ENCODE measurements around the gene OR1N1. TPM values are rescaled to one million over a fixed set of nuclear protein-coding genes. Genes with fewer than 3 reads are reported as not detected.

Gene OR1N1
- total RNA-seq, 1 experiment from 2014 or later: not detected

DNA sequence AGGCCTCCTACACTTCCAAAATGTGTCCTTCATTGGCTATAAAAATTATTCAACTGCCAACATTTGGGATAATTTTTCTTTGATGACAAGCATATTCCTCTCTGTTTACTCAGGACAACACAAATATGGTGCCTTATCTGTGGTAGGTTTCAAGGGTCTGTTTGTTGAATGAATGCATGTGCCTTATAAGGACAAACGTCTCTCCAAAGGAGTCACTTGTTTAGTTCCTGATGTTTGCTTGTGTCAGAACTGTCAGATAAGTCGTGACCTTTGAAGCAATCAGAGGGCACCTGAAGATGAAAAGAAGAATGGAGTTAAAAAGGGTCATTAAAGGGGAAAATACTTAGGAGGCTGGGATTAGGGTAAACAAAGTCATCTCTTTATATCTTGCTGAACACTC, 20.1 kb downstream of the OR1N1 start:
- no peaks in the 10 kb centered on the region for H3K9me3 ChIP-seq (ENCODE audit: insufficient read depth, low read depth)
- H3K4me1 ChIP-seq (replicated peaks; ENCODE audit: insufficient read depth): no peaks in the 10 kb centered on the region
- H3K4me3 ChIP-seq: no peak overlapping the region
- no peaks in the 10 kb centered on the region for H4K20me1 ChIP-seq (ENCODE audit: insufficient read depth)
- no peak overlapping the region for H3K4me2 ChIP-seq
- CTCF ChIA-PET: no interaction called here
- BruUV-seq (replicated peaks): no TSS peak
- POLR2A ChIA-PET (ENCODE audit: unreplicated experiment): no interaction called here
- H3K79me2 ChIP-seq (ENCODE audit: low read depth): no peaks in the 10 kb centered on the region
- DNase-seq: no peak
- no peak overlapping the region for H3K27ac ChIP-seq
- H3K27me3 ChIP-seq (ENCODE audit: insufficient read depth, low read depth): peaks cover 9% of the 10 kb centered on the region
- intact Hi-C loops (cut with micrococcal nuclease; ENCODE audit: unreplicated experiment): no loop called here
- H3K36me3 ChIP-seq (ENCODE audit: low read depth): no peaks in the 10 kb centered on the region
- H3K9me2 ChIP-seq (ENCODE audit: insufficient read depth): no peaks in the 10 kb centered on the region
- no peak for TF ChIP-seq CTCF (conservative IDR thresholded peaks at IDR 0.05)
- TF ChIP-seq EZH2 (IDR thresholded peaks at IDR 0.05; ENCODE audit: low read depth): no peak
- H2AFZ ChIP-seq: no peak overlapping the region
- no peaks in the 10 kb centered on the region for H3F3A ChIP-seq (ENCODE audit: insufficient read depth, low read depth)

- Histone ChIP-seq H3K36me3 (ENCODE audit: low read depth) (no peaks in the 10 kb centered on the region), H3K27me3 (ENCODE audit: insufficient read depth, low read depth) (peaks cover 11% of the 10 kb centered on the region), H3K79me2 (ENCODE audit: low read depth) (no peaks in the 10 kb centered on the region), H3K9me2 (ENCODE audit: insufficient read depth) (no peaks in the 10 kb centered on the region), H3K4me2 (no peak overlapping the region), H3K4me1 (replicated peaks; ENCODE audit: insufficient read depth) (no peaks in the 10 kb centered on the region), H3K27ac (no peak overlapping the region), H3F3A (ENCODE audit: insufficient read depth, low read depth) (no peaks in the 10 kb centered on the region), H3K9me3 (ENCODE audit: insufficient read depth, low read depth) (no peaks in the 10 kb centered on the region), H4K20me1 (ENCODE audit: insufficient read depth) (no peaks in the 10 kb centered on the region), H3K4me3 (no peak overlapping the region), H2AFZ (no peak overlapping the region)
- CTCF ChIA-PET: interaction anchor here (0.5 kb wide), 1 partner anchor 381 kb away, joined by 3 read pairs; no protein-coding TSS in a partner anchor
- no TSS peak for BruUV-seq (replicated peaks)
- TF ChIP-seq EZH2 (IDR thresholded peaks at IDR 0.05; ENCODE audit: low read depth): no peak
- TF ChIP-seq CTCF (conservative IDR thresholded peaks at IDR 0.05): peak; percentile 76
- intact Hi-C loops (cut with micrococcal nuclease; ENCODE audit: unreplicated experiment): loop anchor here (1.0 kb wide), 1 partner anchor 311 kb away; no protein-coding TSS in a partner anchor
- DNase-seq: peak in 1 of 2 experiments; percentile 31
- POLR2A ChIA-PET (ENCODE audit: unreplicated experiment): interaction anchor here (0.6 kb wide), 3 partner anchors 310 to 406 kb away, joined by 3 to 4 read pairs (median 3); partner anchors contain the start of gene RC3H2
Measured at GRCh38 chr9:122498883-122499288, 28.2 kb downstream of the OR1N1 start.

DNA sequence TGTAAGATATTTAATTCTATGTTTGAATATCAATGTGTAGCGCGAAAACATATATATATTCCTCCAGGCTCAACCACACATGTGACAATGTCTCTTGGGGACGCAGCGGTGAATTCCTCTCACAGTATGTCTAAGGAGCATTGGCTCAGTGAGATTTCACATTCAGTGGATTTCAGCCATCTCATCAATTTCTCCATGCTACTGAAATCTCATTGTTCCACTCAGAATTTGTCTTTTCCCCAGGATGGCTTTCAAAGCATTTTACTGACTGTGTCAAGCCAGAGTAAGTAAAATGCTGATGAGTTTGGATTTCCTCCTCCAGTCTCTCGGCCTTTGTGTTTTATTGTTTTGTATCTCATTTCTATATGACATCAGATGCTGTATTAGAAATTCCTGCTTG, 48.0 kb downstream of the OR1N1 start:
- no peak overlapping the region for H3K4me3 ChIP-seq
- BruUV-seq (replicated peaks): no TSS peak
- TF ChIP-seq EZH2 (IDR thresholded peaks at IDR 0.05; ENCODE audit: low read depth): no peak
- TF ChIP-seq CTCF (conservative IDR thresholded peaks at IDR 0.05): no peak
- H2AFZ ChIP-seq: no peak overlapping the region
- peaks cover 66% of the 10 kb centered on the region for H3K27me3 ChIP-seq (ENCODE audit: insufficient read depth, low read depth)
- ChIA-PET CTCF (no interaction called here), POLR2A (ENCODE audit: unreplicated experiment) (no interaction called here)
- no peaks in the 10 kb centered on the region for H3K4me1 ChIP-seq (replicated peaks; ENCODE audit: insufficient read depth)
- no peak for DNase-seq
- H3K79me2 ChIP-seq (ENCODE audit: low read depth): no peaks in the 10 kb centered on the region
- no peaks in the 10 kb centered on the region for H3K9me3 ChIP-seq (ENCODE audit: insufficient read depth, low read depth)
- intact Hi-C loops (cut with micrococcal nuclease; ENCODE audit: unreplicated experiment): no loop called here
- H3K36me3 ChIP-seq (ENCODE audit: low read depth): no peaks in the 10 kb centered on the region
- no peaks in the 10 kb centered on the region for H3F3A ChIP-seq (ENCODE audit: insufficient read depth, low read depth)
- H3K27ac ChIP-seq: no peak overlapping the region
- no peak overlapping the region for H3K4me2 ChIP-seq
- no peaks in the 10 kb centered on the region for H4K20me1 ChIP-seq (ENCODE audit: insufficient read depth)
- H3K9me2 ChIP-seq (ENCODE audit: insufficient read depth): no peaks in the 10 kb centered on the region
